GM12878 (cell line): Measurements from ENCODE around the gene CENPP. TPM values are rescaled to one million over a fixed set of nuclear protein-coding genes. Genes with fewer than 3 reads are reported as not detected.

Experiments
- ATAC-seq: fragments of 200-7000 bp; cut with Tn5 transposase; 3 replicates; pipeline ENCODE4 v1.9.1; 2020; ENCODE audit warnings: mild to moderate bottlenecking, moderate library complexity
- BruUV-seq: library from RNA; stranded (reverse); fragments of 400-500 nt; replicated peaks from 2 replicates; lab custom pipeline; 2021; lab: Mats Ljungman, UMichigan
- CTCF ChIA-PET: fragments of 300-600 bp; sonication (Branson Sonifier 250); formaldehyde crosslinking; extraction: SDS; loops from one replicate; lab custom pipeline; 2021; ENCODE audit warnings: inconsistent platforms; lab: Yijun Ruan, JAX
- POLR2A ChIA-PET: fragments of 350-600 bp; formaldehyde crosslinking; extraction: SDS; loops from one replicate; lab custom pipeline; 2021; ENCODE audit warnings: inconsistent platforms; lab: Charles Lee
- RAD21 ChIA-PET: fragments of 300-600 bp; sonication (Branson Sonifier 250); formaldehyde crosslinking; loops from one replicate; lab custom pipeline; 2023; ENCODE audit warnings: antibody characterized with exemption; ENCODE audit not compliant: unreplicated experiment; lab: Charles Lee
- SMC1A ChIA-PET: fragments of 300-600 bp; sonication (Branson Sonifier 250); formaldehyde crosslinking; loops from one replicate; lab custom pipeline; 2023; ENCODE audit not compliant: unreplicated experiment, uncharacterized antibody; lab: Charles Lee
- DNase-seq: peaks from one replicate; pipeline ENCODE4 v3.0.0-alpha.2; 2011; ENCODE audit warnings: low read depth, low spot score
- FAIRE-seq: peaks from 3 replicates; lab custom pipeline; 2011; peaks lifted over from hg19 to GRCh38; lab: Jason Lieb, UNC
- H2AFZ ChIP-seq: 2 replicates; pipeline ENCODE4 v1.6.0; 2011; ENCODE audit warnings: low read depth, low read length, control low read depth; ENCODE audit not compliant: control insufficient read depth
- H3K27ac ChIP-seq: 2 replicates; pipeline ENCODE4 v1.5.1; 2011; ENCODE audit warnings: control low read depth; ENCODE audit not compliant: control insufficient read depth, insufficient read depth
- H3K27me3 ChIP-seq, 2 experiments: replicated peaks in 1 of 2; 2 replicates each; pipeline versions ENCODE4 v1.6.0 to v1.6.1; 2011; ENCODE audit warnings: low read length in 1 of 2; ENCODE audit not compliant: control insufficient read depth in 2 of 2, insufficient read depth in 2 of 2
- H3K36me3 ChIP-seq, 2 experiments: 2 replicates each; pipeline ENCODE4 v1.5.1; 2011; ENCODE audit warnings: low read length in 1 of 2; ENCODE audit not compliant: control insufficient read depth in 2 of 2, insufficient read depth in 2 of 2
- H3K4me1 ChIP-seq: 2 replicates; pipeline ENCODE4 v1.6.1; 2011; ENCODE audit warnings: mild to moderate bottlenecking, low read length, moderate library complexity, mixed read lengths; ENCODE audit not compliant: control insufficient read depth, insufficient read depth
- H3K4me2 ChIP-seq: 2 replicates; pipeline ENCODE4 v1.6.0; 2011; ENCODE audit warnings: control low read depth; ENCODE audit not compliant: control insufficient read depth, insufficient read depth
- H3K4me3 ChIP-seq: fragments of 200-600 bp; sonication (generic); 2 replicates; pipeline ENCODE4 v1.5.1; 2016
- H3K79me2 ChIP-seq: 2 replicates; pipeline ENCODE4 v1.6.0; 2011; ENCODE audit warnings: low read length; ENCODE audit not compliant: control insufficient read depth, insufficient read depth
- H3K9ac ChIP-seq: 2 replicates; pipeline ENCODE4 v1.8.0; 2011; ENCODE audit warnings: low read length, control low read depth, mixed read lengths; ENCODE audit not compliant: control insufficient read depth, insufficient read depth
- H3K9me3 ChIP-seq: replicated peaks from 3 replicates; pipeline ENCODE4 v1.5.1; 2011; ENCODE audit warnings: mild to moderate bottlenecking, low read length; ENCODE audit not compliant: control insufficient read depth, insufficient read depth
- H4K20me1 ChIP-seq: 2 replicates; pipeline ENCODE4 v1.6.0; 2011; ENCODE audit not compliant: control insufficient read depth, insufficient read depth
- EED ChIP-seq: sonication (generic); IDR thresholded peaks from 2 replicates; pipeline ENCODE4 v1.6.1; 2016; ENCODE audit warnings: antibody characterized with exemption, low read depth
- ETV6 ChIP-seq, 2 experiments: fragments of 450-650 bp in 1 of 2; IDR thresholded peaks in 1 of 2; conservative IDR thresholded peaks in 1 of 2; 2 replicates each; pipeline ENCODE4 v1.6.1; 2014; ENCODE audit warnings: antibody characterized with exemption in 1 of 2, borderline replicate concordance in 1 of 2, low read depth in 1 of 2, mild to moderate bottlenecking in 1 of 2, moderate library complexity in 1 of 2
- FOXM1 ChIP-seq: IDR thresholded peaks from 2 replicates; pipeline ENCODE4 v1.6.1; 2012; ENCODE audit warnings: low read depth, mild to moderate bottlenecking, inconsistent platforms, low read length, moderate library complexity
- GABPA ChIP-seq: IDR thresholded peaks from 2 replicates; pipeline ENCODE4 v1.6.1; 2014; ENCODE audit warnings: antibody characterized with exemption, low read depth, mild to moderate bottlenecking, inconsistent platforms
- HDGF ChIP-seq: fragments of 450-650 bp; IDR thresholded peaks from 2 replicates; pipeline ENCODE4 v1.6.1; 2016; ENCODE audit warnings: antibody characterized with exemption
- IKZF2 ChIP-seq, 2 experiments: fragments of 450-650 bp; IDR thresholded peaks; 2 replicates each; pipeline ENCODE4 v1.6.1; 2017; ENCODE audit warnings: mild to moderate bottlenecking in 2 of 2, moderate library complexity in 2 of 2
- MYB ChIP-seq: fragments of 150-350 bp; IDR thresholded peaks from 2 replicates; pipeline ENCODE4 v1.6.1; 2014; ENCODE audit warnings: mild to moderate bottlenecking, low read depth, low read length, borderline replicate concordance
- NFXL1 ChIP-seq: fragments of 450-650 bp; IDR thresholded peaks from 2 replicates; pipeline ENCODE4 v1.6.1; 2017; ENCODE audit warnings: antibody characterized with exemption, mild to moderate bottlenecking, borderline replicate concordance
- NR2F1 ChIP-seq: fragments of 450-650 bp; conservative IDR thresholded peaks from 2 replicates; pipeline ENCODE4 v1.6.1; 2017; ENCODE audit warnings: mild to moderate bottlenecking
- POLR2AphosphoS2 ChIP-seq: IDR thresholded peaks from 2 replicates; pipeline ENCODE4 v1.6.1; 2011; ENCODE audit warnings: low read depth, mild to moderate bottlenecking, low read length, improper control_type of control experiment, moderate library complexity
- POLR2AphosphoS5 ChIP-seq: IDR thresholded peaks from 2 replicates; pipeline ENCODE4 v1.6.1; 2011; ENCODE audit warnings: mild to moderate bottlenecking, low read length, inconsistent platforms
- RB1 ChIP-seq: fragments of 450-650 bp; formaldehyde crosslinking; IDR thresholded peaks from 2 replicates; pipeline ENCODE4 v1.6.1; 2017; ENCODE audit warnings: mild to moderate bottlenecking, borderline replicate concordance
- SMARCA5 ChIP-seq: fragments of 450-650 bp; IDR thresholded peaks from 2 replicates; pipeline ENCODE4 v1.6.1; 2017; ENCODE audit warnings: mild to moderate bottlenecking
- SRF ChIP-seq, 2 experiments: IDR thresholded peaks; 2 replicates each; pipeline ENCODE4 v1.6.1; 2011; ENCODE audit warnings: low read depth in 2 of 2, low read length in 2 of 2, mild to moderate bottlenecking in 1 of 2, moderate library complexity in 1 of 2
- WGBS: methylation state at CpG from one replicate; pipeline ENCODE4 v1.1.6; 2016; ENCODE audit warnings: low lambda C conversion rate; ENCODE audit not compliant: insufficient replicate concordance, insufficient coverage; ENCODE audit errors: missing lambda C conversion rate; 5-methylcytosine and 5-hydroxymethylcytosine counted together
- in situ Hi-C: fragments of 300-500 bp; cut with MboI; formaldehyde crosslinking; loops from 9 replicates; pipeline ENCODE4 v1.14.3; 2018; ENCODE audit warnings: mixed read lengths
- intact Hi-C: fragments of 100-400 bp; cut with micrococcal nuclease; formaldehyde crosslinking; loops from one replicate; pipeline ENCODE4 v1.14.2; 2022; ENCODE audit not compliant: unreplicated experiment
- polyA plus RNA-seq, 11 experiments: library from polyadenylated mRNA; depleted of rRNA in 4 of 11; unstranded in 6 of 11; stranded (reverse) in 5 of 11; fragments of >200 nt; fragmentation: Nextera tagmentation in 4 of 11; fragmentation: Illumina TruSeq in 1 of 11; extraction: Ambion mirVana in 4 of 11; extraction: Trizol in 1 of 11; gene quantifications; 1 replicate in 1 of 11; 2 replicates in 10 of 11; pipeline versions ENCODE4 v1.2.1 to v1.2.3, GENCODE V29; 2011 to 2016; ENCODE audit warnings: inconsistent platforms in 2 of 11, missing spikeins in 2 of 11, low read depth in 1 of 11
- total RNA-seq, 4 experiments: library from RNA; depleted of rRNA in 3 of 4; stranded (reverse); fragments of >200 nt in 3 of 4; fragmentation: Illumina TruSeq in 1 of 4; extraction: Trizol in 1 of 4; gene quantifications; 2 replicates each; pipeline versions ENCODE4 v1.2.1 to v1.2.3, GENCODE V29; 2013 to 2021
- TF ChIP-seq, protein P1 (sequence below): fragments of 450-650 bp; IDR thresholded peaks from 2 replicates; pipeline ENCODE4 v1.6.1; 2018; ENCODE audit warnings: borderline replicate concordance, mild to moderate bottlenecking; ENCODE audit not compliant: partially characterized antibody
- TF ChIP-seq, protein P2 (sequence below): fragments of 450-650 bp; IDR thresholded peaks from 2 replicates; pipeline ENCODE4 v1.6.1; 2017; ENCODE audit warnings: low read depth, mild to moderate bottlenecking, moderate library complexity
- TF ChIP-seq, protein P3 (sequence below): fragments of 450-650 bp; IDR thresholded peaks from 2 replicates; pipeline ENCODE4 v1.6.1; 2017; ENCODE audit warnings: antibody characterized with exemption, mild to moderate bottlenecking, moderate library complexity

Gene CENPP
- total and polyA plus RNA-seq, 10 of the 15 experiments (the other 5 are each of a cell fraction or from before 2014, with no cell fraction given): 9.4 to 31.4 (median 19.8) TPM

DNA sequence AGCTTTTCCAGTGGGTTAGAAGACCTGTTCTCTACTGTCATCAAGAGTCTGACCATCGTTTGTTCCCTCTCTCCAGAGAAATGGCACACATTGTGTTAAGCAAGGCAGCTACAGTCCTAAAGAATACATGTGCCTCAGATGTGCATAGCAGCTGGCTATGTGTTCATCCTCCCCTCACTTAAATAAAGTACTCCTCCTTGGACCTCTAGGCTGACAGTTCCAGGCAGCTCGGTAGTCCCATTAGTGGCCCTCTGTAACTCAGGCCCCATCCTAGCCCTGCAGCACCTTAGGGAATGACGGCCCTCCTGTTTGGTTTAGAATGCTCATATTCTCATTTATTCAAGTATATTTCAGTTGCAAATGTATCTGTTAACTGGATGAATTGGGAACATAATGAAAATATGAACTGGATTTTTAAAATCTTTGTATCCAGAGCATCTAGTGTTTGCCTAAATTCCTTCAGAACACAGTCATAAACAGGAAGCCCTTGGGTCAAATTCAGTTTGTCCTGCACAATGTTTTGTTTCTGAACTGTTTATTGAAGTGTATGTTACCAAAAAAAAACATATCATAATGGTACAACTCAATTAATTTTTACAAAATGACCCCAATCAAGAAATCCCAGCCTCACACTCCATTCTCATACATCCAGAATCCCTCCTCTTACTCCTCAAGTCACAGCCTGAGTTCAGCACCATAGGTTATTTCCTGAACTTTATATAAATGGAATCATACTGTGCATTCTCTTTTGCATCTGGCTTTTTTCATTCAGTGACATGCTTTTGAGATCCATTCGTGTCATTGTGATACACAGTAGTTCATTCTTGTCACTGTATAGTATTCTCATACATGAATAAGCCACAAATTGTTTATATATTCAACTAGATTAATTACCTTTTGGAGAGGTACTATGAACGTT, 158.1 kb downstream of the CENPP start:
- ChIA-PET SMC1A (no interaction called here), RAD21 (no interaction called here), CTCF (no interaction called here), POLR2A (no interaction called here)
- ATAC-seq (no peak), FAIRE-seq (no peak), DNase-seq (no peak)
- intact Hi-C loops (no loop called here), in situ Hi-C loops (no loop called here)
- Histone ChIP-seq H3K4me2 (no peak overlapping the region), H3K9ac (no peak overlapping the region), H3K4me1 (0 out of 2 replicates have a peak, but pooled peaks cover 4% of the 10 kb centered on the region), H3K27me3 (no peaks in the 10 kb centered on the region), H3K79me2 (no peaks in the 10 kb centered on the region), H3K4me3 (no peak overlapping the region), H3K9me3 (no peaks in the 10 kb centered on the region), H4K20me1 (no peaks in the 10 kb centered on the region), H2AFZ (no peak overlapping the region), H3K36me3 (no peaks in the 10 kb centered on the region), H3K27ac (no peak overlapping the region)
- BruUV-seq: no TSS peak
- WGBS: 85% methylated on average over 5 of the region's 5 CpGs
- TF ChIP-seq NFXL1: no peak
- no peak for TF ChIP-seq NR2F1
- TF ChIP-seq, protein P1, sequence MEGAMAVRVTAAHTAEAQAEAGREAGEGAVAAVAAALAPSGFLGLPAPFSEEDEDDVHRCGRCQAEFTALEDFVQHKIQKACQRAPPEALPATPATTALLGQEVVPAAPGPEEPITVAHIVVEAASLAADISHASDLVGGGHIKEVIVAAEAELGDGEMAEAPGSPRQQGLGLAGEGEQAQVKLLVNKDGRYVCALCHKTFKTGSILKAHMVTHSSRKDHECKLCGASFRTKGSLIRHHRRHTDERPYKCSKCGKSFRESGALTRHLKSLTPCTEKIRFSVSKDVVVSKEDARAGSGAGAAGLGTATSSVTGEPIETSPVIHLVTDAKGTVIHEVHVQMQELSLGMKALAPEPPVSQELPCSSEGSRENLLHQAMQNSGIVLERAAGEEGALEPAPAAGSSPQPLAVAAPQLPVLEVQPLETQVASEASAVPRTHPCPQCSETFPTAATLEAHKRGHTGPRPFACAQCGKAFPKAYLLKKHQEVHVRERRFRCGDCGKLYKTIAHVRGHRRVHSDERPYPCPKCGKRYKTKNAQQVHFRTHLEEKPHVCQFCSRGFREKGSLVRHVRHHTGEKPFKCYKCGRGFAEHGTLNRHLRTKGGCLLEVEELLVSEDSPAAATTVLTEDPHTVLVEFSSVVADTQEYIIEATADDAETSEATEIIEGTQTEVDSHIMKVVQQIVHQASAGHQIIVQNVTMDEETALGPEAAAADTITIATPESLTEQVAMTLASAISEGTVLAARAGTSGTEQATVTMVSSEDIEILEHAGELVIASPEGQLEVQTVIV: no peak
- no peak for TF ChIP-seq SRF (IDR thresholded peaks at IDR 0.05; ENCODE audit: low read depth in 2 of 2, low read length in 2 of 2)
- TF ChIP-seq, protein P2, sequence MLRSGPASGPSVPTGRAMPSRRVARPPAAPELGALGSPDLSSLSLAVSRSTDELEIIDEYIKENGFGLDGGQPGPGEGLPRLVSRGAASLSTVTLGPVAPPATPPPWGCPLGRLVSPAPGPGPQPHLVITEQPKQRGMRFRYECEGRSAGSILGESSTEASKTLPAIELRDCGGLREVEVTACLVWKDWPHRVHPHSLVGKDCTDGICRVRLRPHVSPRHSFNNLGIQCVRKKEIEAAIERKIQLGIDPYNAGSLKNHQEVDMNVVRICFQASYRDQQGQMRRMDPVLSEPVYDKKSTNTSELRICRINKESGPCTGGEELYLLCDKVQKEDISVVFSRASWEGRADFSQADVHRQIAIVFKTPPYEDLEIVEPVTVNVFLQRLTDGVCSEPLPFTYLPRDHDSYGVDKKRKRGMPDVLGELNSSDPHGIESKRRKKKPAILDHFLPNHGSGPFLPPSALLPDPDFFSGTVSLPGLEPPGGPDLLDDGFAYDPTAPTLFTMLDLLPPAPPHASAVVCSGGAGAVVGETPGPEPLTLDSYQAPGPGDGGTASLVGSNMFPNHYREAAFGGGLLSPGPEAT: no peak
- no peak for TF ChIP-seq FOXM1
- no peak for TF ChIP-seq POLR2AphosphoS2
- TF ChIP-seq GABPA: no peak
- TF ChIP-seq, protein P3, sequence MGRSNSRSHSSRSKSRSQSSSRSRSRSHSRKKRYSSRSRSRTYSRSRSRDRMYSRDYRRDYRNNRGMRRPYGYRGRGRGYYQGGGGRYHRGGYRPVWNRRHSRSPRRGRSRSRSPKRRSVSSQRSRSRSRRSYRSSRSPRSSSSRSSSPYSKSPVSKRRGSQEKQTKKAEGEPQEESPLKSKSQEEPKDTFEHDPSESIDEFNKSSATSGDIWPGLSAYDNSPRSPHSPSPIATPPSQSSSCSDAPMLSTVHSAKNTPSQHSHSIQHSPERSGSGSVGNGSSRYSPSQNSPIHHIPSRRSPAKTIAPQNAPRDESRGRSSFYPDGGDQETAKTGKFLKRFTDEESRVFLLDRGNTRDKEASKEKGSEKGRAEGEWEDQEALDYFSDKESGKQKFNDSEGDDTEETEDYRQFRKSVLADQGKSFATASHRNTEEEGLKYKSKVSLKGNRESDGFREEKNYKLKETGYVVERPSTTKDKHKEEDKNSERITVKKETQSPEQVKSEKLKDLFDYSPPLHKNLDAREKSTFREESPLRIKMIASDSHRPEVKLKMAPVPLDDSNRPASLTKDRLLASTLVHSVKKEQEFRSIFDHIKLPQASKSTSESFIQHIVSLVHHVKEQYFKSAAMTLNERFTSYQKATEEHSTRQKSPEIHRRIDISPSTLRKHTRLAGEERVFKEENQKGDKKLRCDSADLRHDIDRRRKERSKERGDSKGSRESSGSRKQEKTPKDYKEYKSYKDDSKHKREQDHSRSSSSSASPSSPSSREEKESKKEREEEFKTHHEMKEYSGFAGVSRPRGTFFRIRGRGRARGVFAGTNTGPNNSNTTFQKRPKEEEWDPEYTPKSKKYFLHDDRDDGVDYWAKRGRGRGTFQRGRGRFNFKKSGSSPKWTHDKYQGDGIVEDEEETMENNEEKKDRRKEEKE: no peak
- TF ChIP-seq SMARCA5: no peak
- no peak for TF ChIP-seq IKZF2 (IDR thresholded peaks at IDR 0.05)
- TF ChIP-seq HDGF: no peak
- TF ChIP-seq ETV6 (conservative IDR thresholded peaks at IDR 0.05 in 1 of 2, IDR thresholded peaks at IDR 0.05 in 1 of 2; ENCODE audit: borderline replicate concordance in 1 of 2, low read depth in 1 of 2): no peak
- no peak for TF ChIP-seq RB1
- TF ChIP-seq MYB: no peak
- no peak for TF ChIP-seq POLR2AphosphoS5
- no peak for TF ChIP-seq EED
